HL-60 (cell line): Measurements from ENCODE around the gene CCDC106.

Experiments
- CTCF ChIP-seq: IDR thresholded peaks from one replicate; pipeline ENCODE4 v1.5.1; 2011; ENCODE audit warnings: low read length, control low read depth, inconsistent platforms; ENCODE audit not compliant: insufficient read depth
- POLR2AphosphoS5 ChIP-seq: IDR thresholded peaks from 2 replicates; pipeline ENCODE4 v1.6.1; 2012; ENCODE audit warnings: low read depth
- REST ChIP-seq: IDR thresholded peaks from 2 replicates; pipeline ENCODE4 v1.6.1; 2012; ENCODE audit warnings: low read depth; ENCODE audit not compliant: insufficient replicate concordance

GRCh38 chr19:55656988-55657747, 9.2 kb downstream of the CCDC106 start:
- TF ChIP-seq POLR2AphosphoS5 (no peak), CTCF (no peak), REST (no peak)
